Keratinocyte (primary cell): ENCODE data around the gene AKNA. TPM values are rescaled to one million over a fixed set of nuclear protein-coding genes. Genes with fewer than 3 reads are reported as not detected.

Experiments used
- DNase-seq: peaks from one replicate; pipeline ENCODE4 v3.0.0-alpha.2; 2011; ENCODE audit warnings: low read depth, missing footprints, low spot score
- FAIRE-seq: peaks from 2 replicates; lab custom pipeline; 2011; peaks lifted over from hg19 to GRCh38; lab: Jason Lieb, UNC
- H2AFZ ChIP-seq: 2 replicates; pipeline ENCODE4 v1.6.0; 2012; ENCODE audit warnings: low read length, control low read depth, inconsistent platforms; ENCODE audit not compliant: control insufficient read depth
- H3K27ac ChIP-seq: 2 replicates; pipeline ENCODE4 v1.5.1; 2011; ENCODE audit warnings: low read length; ENCODE audit not compliant: control insufficient read depth, insufficient read depth
- H3K27me3 ChIP-seq: 3 replicates; pipeline ENCODE4 v1.6.0; 2011; ENCODE audit warnings: low read length; ENCODE audit not compliant: control insufficient read depth, insufficient read depth; ENCODE audit errors: extremely low read depth
- H3K36me3 ChIP-seq, 2 experiments: 2 replicates in 1 of 2; 3 replicates in 1 of 2; pipeline ENCODE4 v1.5.1; 2011; ENCODE audit warnings: low read length in 2 of 2, mild to moderate bottlenecking in 1 of 2; ENCODE audit not compliant: control insufficient read depth in 2 of 2, insufficient read depth in 2 of 2; ENCODE audit errors: extremely low read depth in 1 of 2
- H3K4me1 ChIP-seq: 3 replicates; pipeline ENCODE4 v1.5.1; 2011; ENCODE audit warnings: low read length; ENCODE audit not compliant: control insufficient read depth, insufficient read depth; ENCODE audit errors: extremely low read depth
- H3K4me2 ChIP-seq: 3 replicates; pipeline ENCODE4 v1.6.0; 2011; ENCODE audit warnings: low read depth, low read length; ENCODE audit not compliant: control insufficient read depth, insufficient read depth; ENCODE audit errors: extremely low read depth
- H3K4me3 ChIP-seq, 3 experiments: fragments of 200-600 bp in 1 of 3; sonication (generic) in 1 of 3; 2 replicates in 2 of 3; 3 replicates in 1 of 3; pipeline ENCODE4 v1.5.1; 2011 to 2016; ENCODE audit warnings: low read length in 3 of 3, mild to moderate bottlenecking in 3 of 3, control low read depth in 2 of 3, inconsistent platforms in 1 of 3, low read depth in 1 of 3, mixed read lengths in 1 of 3, mixed run types in 1 of 3, moderate library complexity in 1 of 3; ENCODE audit not compliant: control insufficient read depth in 2 of 3, insufficient read depth in 2 of 3; ENCODE audit errors: extremely low read depth in 1 of 3
- H3K79me2 ChIP-seq: 2 replicates; pipeline ENCODE4 v1.6.0; 2012; ENCODE audit warnings: low read length; ENCODE audit not compliant: control insufficient read depth, insufficient read depth
- H3K9ac ChIP-seq: 3 replicates; pipeline ENCODE4 v1.6.0; 2011; ENCODE audit warnings: low read length; ENCODE audit not compliant: control insufficient read depth, insufficient read depth; ENCODE audit errors: extremely low read depth
- H3K9me1 ChIP-seq: 3 replicates; pipeline ENCODE4 v1.6.0; 2011; ENCODE audit warnings: low read length; ENCODE audit not compliant: control insufficient read depth, insufficient read depth; ENCODE audit errors: extremely low read depth
- H3K9me3 ChIP-seq: 2 replicates; pipeline ENCODE4 v1.5.1; 2012; ENCODE audit warnings: low read depth, low read length; ENCODE audit not compliant: control insufficient read depth
- H4K20me1 ChIP-seq: 3 replicates; pipeline ENCODE4 v1.6.0; 2011; ENCODE audit warnings: low read length; ENCODE audit not compliant: control insufficient read depth, insufficient read depth; ENCODE audit errors: extremely low read depth
- EZH2 ChIP-seq: IDR thresholded peaks from one replicate; pipeline ENCODE4 v1.6.1; 2012; ENCODE audit warnings: inconsistent platforms, mild to moderate bottlenecking, low read length, moderate library complexity
- dilution Hi-C: fragments of 300-500 bp; cut with MboI; formaldehyde crosslinking; loops from one replicate; pipeline ENCODE4 v1.7.0; 2020; ENCODE audit warnings: low sequenced_read_pairs; ENCODE audit not compliant: extremely low pct_ligation_motif_present
- polyA plus RNA-seq, 5 experiments: library from polyadenylated mRNA; depleted of rRNA in 3 of 5; stranded (reverse) in 3 of 5; stranded (forward) in 1 of 5; unstranded in 1 of 5; fragments of >200 nt; gene quantifications; 1 replicate in 1 of 5; 2 replicates in 3 of 5; 3 replicates in 1 of 5; pipeline versions ENCODE4 v1.2.1 to v1.2.3, GENCODE V29; 2011 to 2012; ENCODE audit warnings: missing spikeins in 2 of 5, low read depth in 1 of 5, low replicate concordance in 1 of 5
- TF ChIP-seq, protein P1 (sequence below), 3 experiments: IDR thresholded peaks in 1 of 3; conservative IDR thresholded peaks in 1 of 3; optimal IDR thresholded peaks in 1 of 3; 2 replicates in 2 of 3; 3 replicates in 1 of 3; pipeline versions ENCODE3 to v1.5.1; 2011; ENCODE audit warnings: low read length in 3 of 3, mild to moderate bottlenecking in 3 of 3, moderate library complexity in 2 of 3, control low read depth in 1 of 3, inconsistent platforms in 1 of 3; ENCODE audit not compliant: insufficient read depth in 2 of 3; ENCODE audit errors: extremely low read depth in 1 of 3

AKNA gene
- polyA plus RNA-seq, 1 donor (not counting 4 experiments of a cell fraction or from before 2014, with no cell fraction given) = 0.79 TPM

DNA sequence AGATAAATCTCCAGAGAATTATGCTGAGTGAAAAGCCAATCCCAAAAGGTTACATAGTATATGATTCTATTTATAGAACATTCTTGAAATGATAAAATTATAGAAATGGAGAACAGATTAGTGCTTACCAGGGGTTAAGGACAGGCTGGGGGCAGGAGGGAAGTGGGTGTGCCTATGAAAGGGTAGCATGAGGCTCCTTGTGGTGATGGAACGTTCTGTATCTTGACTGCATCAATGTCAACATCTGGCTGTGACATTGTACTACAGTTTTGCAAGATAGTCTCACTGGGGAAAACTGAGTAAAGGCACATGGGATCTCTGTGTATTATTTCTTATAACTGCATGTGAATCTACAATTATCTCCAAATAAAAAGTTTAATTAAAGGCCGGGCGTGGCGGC, 35.9 kb downstream of the AKNA start:
- no peaks in the 10 kb centered on the region for H3K27me3 ChIP-seq
- no peak overlapping the region for H2AFZ ChIP-seq
- dilution Hi-C loops = no loop called here
- no peaks in the 10 kb centered on the region for H4K20me1 ChIP-seq
- H3K79me2 ChIP-seq = no peaks in the 10 kb centered on the region
- H3K4me3 ChIP-seq = no peak overlapping the region
- H3K9me1 ChIP-seq = no peaks in the 10 kb centered on the region
- H3K9ac ChIP-seq = no peak overlapping the region
- FAIRE-seq (no peak), DNase-seq (no peak)
- no peaks in the 10 kb centered on the region for H3K9me3 ChIP-seq
- peaks cover 15% of the 10 kb centered on the region for H3K4me1 ChIP-seq
- H3K36me3 ChIP-seq = peaks cover 0 to under 1% of the 10 kb centered on the region in 2 experiments
- H3K4me2 ChIP-seq = no peak overlapping the region
- no peak overlapping the region for H3K27ac ChIP-seq
- TF ChIP-seq EZH2 = no peak
- TF ChIP-seq, protein P1, sequence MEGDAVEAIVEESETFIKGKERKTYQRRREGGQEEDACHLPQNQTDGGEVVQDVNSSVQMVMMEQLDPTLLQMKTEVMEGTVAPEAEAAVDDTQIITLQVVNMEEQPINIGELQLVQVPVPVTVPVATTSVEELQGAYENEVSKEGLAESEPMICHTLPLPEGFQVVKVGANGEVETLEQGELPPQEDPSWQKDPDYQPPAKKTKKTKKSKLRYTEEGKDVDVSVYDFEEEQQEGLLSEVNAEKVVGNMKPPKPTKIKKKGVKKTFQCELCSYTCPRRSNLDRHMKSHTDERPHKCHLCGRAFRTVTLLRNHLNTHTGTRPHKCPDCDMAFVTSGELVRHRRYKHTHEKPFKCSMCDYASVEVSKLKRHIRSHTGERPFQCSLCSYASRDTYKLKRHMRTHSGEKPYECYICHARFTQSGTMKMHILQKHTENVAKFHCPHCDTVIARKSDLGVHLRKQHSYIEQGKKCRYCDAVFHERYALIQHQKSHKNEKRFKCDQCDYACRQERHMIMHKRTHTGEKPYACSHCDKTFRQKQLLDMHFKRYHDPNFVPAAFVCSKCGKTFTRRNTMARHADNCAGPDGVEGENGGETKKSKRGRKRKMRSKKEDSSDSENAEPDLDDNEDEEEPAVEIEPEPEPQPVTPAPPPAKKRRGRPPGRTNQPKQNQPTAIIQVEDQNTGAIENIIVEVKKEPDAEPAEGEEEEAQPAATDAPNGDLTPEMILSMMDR (optimal IDR thresholded peaks at IDR 0.05 in 1 of 3, IDR thresholded peaks at IDR 0.05 in 1 of 3, conservative IDR thresholded peaks at IDR 0.05 in 1 of 3; ENCODE audit: extremely low read depth in 1 of 3, insufficient read depth in 2 of 3, low read length in 3 of 3) = no peak

DNA sequence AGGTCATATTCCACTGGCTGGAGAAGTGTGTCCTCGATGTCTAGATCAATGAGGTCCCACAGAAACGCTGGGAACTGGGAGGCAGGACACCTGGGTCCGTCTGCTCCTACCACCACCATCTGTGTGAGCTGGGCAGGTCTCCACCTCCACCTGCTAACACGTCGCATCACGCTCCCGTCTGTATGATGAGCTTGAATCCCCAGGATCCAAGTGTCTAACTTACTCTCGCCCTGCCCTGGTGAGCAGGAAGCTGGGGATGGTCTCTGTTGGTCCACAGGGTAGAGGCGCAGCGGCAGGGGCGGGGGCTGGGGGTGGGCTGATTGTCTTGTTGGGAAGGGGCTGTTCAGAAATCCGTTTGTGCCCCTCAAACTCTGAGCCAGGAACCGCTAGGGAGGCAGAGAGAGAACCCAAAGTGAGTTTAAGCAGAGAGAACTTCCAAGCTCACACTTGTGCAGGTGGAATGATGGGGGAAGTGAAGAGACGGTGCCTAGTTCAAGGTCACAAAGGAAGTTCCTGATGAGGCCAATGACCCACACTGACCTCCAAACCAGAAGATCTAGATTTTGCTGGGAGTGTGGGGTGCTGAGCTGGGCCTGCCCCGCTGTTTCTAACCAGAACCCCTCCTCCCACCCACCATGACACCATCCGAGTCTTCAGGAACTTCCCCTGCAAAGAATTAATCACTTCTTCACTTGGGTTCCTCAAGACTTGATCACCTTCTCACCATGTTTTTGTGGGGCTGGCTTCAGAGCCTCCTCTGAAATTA, 37.0 kb downstream of the AKNA start:
- Histone ChIP-seq H4K20me1 (no peaks in the 10 kb centered on the region), H3K4me2 (no peak overlapping the region), H3K36me3 (peaks cover 1 to 10% of the 10 kb centered on the region in 2 experiments), H3K9ac (no peak overlapping the region), H3K27ac (no peak overlapping the region), H3K9me1 (no peaks in the 10 kb centered on the region), H2AFZ (no peak overlapping the region), H3K4me1 (peaks cover 15% of the 10 kb centered on the region), H3K27me3 (no peaks in the 10 kb centered on the region), H3K79me2 (no peaks in the 10 kb centered on the region), H3K4me3 (no peak overlapping the region), H3K9me3 (no peaks in the 10 kb centered on the region)
- DNase-seq (no peak), FAIRE-seq (no peak)
- TF ChIP-seq EZH2 = no peak
- TF ChIP-seq, protein P1 (optimal IDR thresholded peaks at IDR 0.05 in 1 of 3, IDR thresholded peaks at IDR 0.05 in 1 of 3, conservative IDR thresholded peaks at IDR 0.05 in 1 of 3; ENCODE audit: extremely low read depth in 1 of 3, insufficient read depth in 2 of 3, low read length in 3 of 3) = no peak
- dilution Hi-C loops = no loop called here
